ENCODE measurements around the gene ADIPOQ.

GRCh38 chr3:186844908-186845307 is 2.4 kb downstream of the ADIPOQ start:
- TF ChIP-seq CTCF (conservative IDR thresholded peaks at IDR 0.05; ENCODE audit: low read depth, low read length) (no peak), EZH2 (IDR thresholded peaks at IDR 0.05; ENCODE audit: low read length, unreplicated experiment) (no peak), EZH2phosphoT487 (IDR thresholded peaks at IDR 0.05; ENCODE audit: borderline replicate concordance, low read length) (no peak)
